Endodermal cell (in vitro differentiated cells): ENCODE results near the gene MICALL2. TPM values are rescaled to one million over a fixed set of nuclear protein-coding genes. Genes with fewer than 3 reads are reported as not detected.
A peak's percentile ranks its signal among the peaks of the same experiment; 100 is the strongest.

Experiments
- DNase-seq: peaks from one replicate; pipeline ENCODE4 v3.0.0-alpha.2; 2017
- H3K27ac ChIP-seq: 2 replicates; pipeline ENCODE4 v1.5.1; 2013; ENCODE audit warnings: mild to moderate bottlenecking, low read depth, low read length, moderate library complexity
- H3K27me3 ChIP-seq: 2 replicates; pipeline ENCODE4 v1.6.1; 2013; ENCODE audit warnings: mild to moderate bottlenecking, low read length, moderate library complexity; ENCODE audit not compliant: insufficient read depth, control insufficient read depth, poor library complexity, severe bottlenecking
- H3K36me3 ChIP-seq: 2 replicates; pipeline ENCODE4 v1.7.0; 2013; ENCODE audit warnings: mild to moderate bottlenecking, low read length, moderate library complexity; ENCODE audit not compliant: control insufficient read depth, insufficient read depth
- H3K4me1 ChIP-seq: one replicate; pipeline ENCODE4 v1.7.0; 2013; ENCODE audit warnings: low read length; ENCODE audit not compliant: control insufficient read depth, insufficient read depth
- H3K4me3 ChIP-seq: 2 replicates; pipeline ENCODE4 v1.5.1; 2013; ENCODE audit warnings: mild to moderate bottlenecking, low read length, moderate library complexity
- H3K9ac ChIP-seq: 2 replicates; pipeline ENCODE4 v1.6.1; 2013; ENCODE audit warnings: mild to moderate bottlenecking, low read length, moderate library complexity; ENCODE audit not compliant: poor library complexity, severe bottlenecking; ENCODE audit errors: extremely low read depth
- H3K9me3 ChIP-seq: 2 replicates; pipeline ENCODE4 v1.6.1; 2013; ENCODE audit warnings: mild to moderate bottlenecking, low read length, moderate library complexity; ENCODE audit not compliant: control insufficient read depth
- H3K27ac Mint-ChIP-seq: 2 replicates; pipeline ENCODE4 v1.8.0; 2020; ENCODE audit warnings: mixed read lengths
- H3K27me3 Mint-ChIP-seq: 2 replicates; pipeline ENCODE4 v1.8.0; 2021; ENCODE audit warnings: mild to moderate bottlenecking, mixed read lengths; ENCODE audit not compliant: insufficient read depth
- H3K36me3 Mint-ChIP-seq: 2 replicates; pipeline ENCODE4 v1.8.0; 2020; ENCODE audit warnings: low read depth, mixed read lengths
- H3K4me1 Mint-ChIP-seq: 2 replicates; pipeline ENCODE4 v1.8.0; 2020; ENCODE audit warnings: mixed read lengths
- H3K4me3 Mint-ChIP-seq: 2 replicates; pipeline ENCODE4 v1.8.0; 2020; ENCODE audit warnings: mild to moderate bottlenecking, moderate library complexity, mixed read lengths
- H3K9me3 Mint-ChIP-seq: 2 replicates; pipeline ENCODE4 v1.8.0; 2020; ENCODE audit warnings: mild to moderate bottlenecking, mixed read lengths
- CTCF ChIP-seq: fragments of 200-600 bp; sonication (generic); conservative IDR thresholded peaks from 2 replicates; pipeline ENCODE4 v1.5.0; 2021; ENCODE audit warnings: antibody characterized with exemption, mild to moderate bottlenecking
- WGBS, 2 experiments: methylation state at CpG; one replicate each; pipeline versions ENCODE4 v1.1.5 to v1.1.7; 2013; ENCODE audit warnings: missing lambda C conversion rate in 2 of 2, mixed read lengths in 1 of 2; ENCODE audit not compliant: insufficient coverage in 1 of 2, insufficient read length in 1 of 2; 5-methylcytosine and 5-hydroxymethylcytosine counted together
- total RNA-seq, 2 donors: library from RNA; stranded (reverse); fragmentation: NEBNext Ultra II Directional in 1 of 2; extraction: Animal tissue kit (Norgen Biotek cat#: 25700) in 1 of 2; gene quantifications; 2 replicates in 1 of 2; 3 replicates in 1 of 2; pipeline ENCODE4 v1.2.1, GENCODE V29; 2021

Gene MICALL2
- total RNA-seq, 2 donors from 2014 or later, result 19.4 to 24.8 TPM

GRCh38 chr7:1419310-1419634 is 40.0 kb downstream of the MICALL2 start:
- no peak overlapping the region for H3K27ac Mint-ChIP-seq
- H3K4me3 ChIP-seq, result no peak overlapping the region
- no peak for DNase-seq
- H3K36me3 ChIP-seq, result no peaks in the 10 kb centered on the region
- 89 to 95% methylated on average over 6 to 11 of the region's 11 CpGs for WGBS, 2 experiments
- no peak for TF ChIP-seq CTCF
- H3K9me3 Mint-ChIP-seq, result no peaks in the 10 kb centered on the region
- H3K4me1 ChIP-seq, result no peaks in the 10 kb centered on the region
- no peak overlapping the region for H3K4me3 Mint-ChIP-seq
- H3K9me3 ChIP-seq, result no peaks in the 10 kb centered on the region
- H3K27ac ChIP-seq, result no peak overlapping the region
- peaks cover 6% of the 10 kb centered on the region for H3K27me3 ChIP-seq
- H3K4me1 Mint-ChIP-seq, result no peaks in the 10 kb centered on the region
- H3K9ac ChIP-seq, result no peak overlapping the region
- no peaks in the 10 kb centered on the region for H3K36me3 Mint-ChIP-seq
- peaks cover 17% of the 10 kb centered on the region for H3K27me3 Mint-ChIP-seq

- no peak overlapping the region for H3K4me3 ChIP-seq
- Mint-ChIP-seq H3K9me3 (no peaks in the 10 kb centered on the region), H3K27me3 (peaks cover 17% of the 10 kb centered on the region), H3K4me3 (no peak overlapping the region), H3K4me1 (no peaks in the 10 kb centered on the region), H3K36me3 (no peaks in the 10 kb centered on the region), H3K27ac (peak overlapping the region; percentile 14)
- H3K9me3 ChIP-seq, result no peaks in the 10 kb centered on the region
- H3K36me3 ChIP-seq, result no peaks in the 10 kb centered on the region
- H3K9ac ChIP-seq, result no peak overlapping the region
- peak; percentile 88 for DNase-seq
- no peak overlapping the region for H3K27ac ChIP-seq
- TF ChIP-seq CTCF, result no peak
- H3K4me1 ChIP-seq, result no peaks in the 10 kb centered on the region
- peaks cover 6% of the 10 kb centered on the region for H3K27me3 ChIP-seq
- WGBS, 2 experiments, result 84 to 88% methylated on average over 9 to 21 of the region's 21 CpGs
These were observed 40.6 kb downstream of the MICALL2 start for GRCh38 chr7:1418505-1419309.

- no peak for DNase-seq
- H3K36me3 Mint-ChIP-seq, result no peaks in the 10 kb centered on the region
- WGBS, 2 experiments, result 38 to 56% methylated on average over 1 to 2 of the region's 2 CpGs
- H3K27me3 Mint-ChIP-seq, result peaks cover 33% of the 10 kb centered on the region
- H3K27ac Mint-ChIP-seq, result no peak overlapping the region
- no peak for TF ChIP-seq CTCF
- Histone ChIP-seq H3K9me3 (no peaks in the 10 kb centered on the region), H3K4me1 (no peaks in the 10 kb centered on the region), H3K27ac (no peak overlapping the region), H3K4me3 (no peak overlapping the region), H3K36me3 (no peaks in the 10 kb centered on the region), H3K27me3 (peaks cover 25% of the 10 kb centered on the region), H3K9ac (no peak overlapping the region)
- no peaks in the 10 kb centered on the region for H3K4me1 Mint-ChIP-seq
- H3K9me3 Mint-ChIP-seq, result no peaks in the 10 kb centered on the region
- no peak overlapping the region for H3K4me3 Mint-ChIP-seq
These were observed 43.8 kb downstream of the MICALL2 start for GRCh38 chr7:1415389-1415990.
